CD4-positive, alpha-beta T cell treated with Interferon alpha-2 for 1 hour (primary cell): ENCODE measurements around the gene RHOF.
"Not testable (repeated sequence)": the region's sequence is repeated elsewhere in the genome, so short reads cannot be mapped to it uniquely, and the experiment has no call there.

ENCODE experiments used
- DNase-seq, 2 donors: peaks; one replicate each; pipeline ENCODE4 v3.0.0-alpha.2; 2020 to 2022

The RHOF gene

GRCh38 chr12:121791671-121792551, 1.6 kb downstream of the RHOF start:
- peak in 1 of 2 donors; percentile 66 for DNase-seq

GRCh38 chr12:121790785-121791184, 2.7 kb downstream of the RHOF start:
- not testable (repeated sequence) for DNase-seq

- peak; percentile 94 to 95 for DNase-seq
Observed at GRCh38 chr12:121789800-121790728, 3.4 kb downstream of the RHOF start.

GRCh38 chr12:121789233-121789781, 4.2 kb downstream of the RHOF start:
- DNase-seq = peak; percentile 54 to 61

- DNase-seq = no peak
Observed at GRCh38 chr12:121788176-121788818, 5.2 kb downstream of the RHOF start.

- peak in 1 of 2 donors; percentile 78 for DNase-seq
Observed at GRCh38 chr12:121787063-121788025, 6.1 kb downstream of the RHOF start.

GRCh38 chr12:121786440-121786825, 7.1 kb downstream of the RHOF start:
- DNase-seq = peak in 1 of 2 donors; percentile 47

- DNase-seq = no peak
Observed at GRCh38 chr12:121784460-121784859, 9.0 kb downstream of the RHOF start.

- DNase-seq = no peak
Observed at GRCh38 chr12:121783766-121784165, 9.7 kb downstream of the RHOF start.

- DNase-seq = peak; percentile 44 to 50
Observed at GRCh38 chr12:121781998-121782979, 11.2 kb downstream of the RHOF start.

GRCh38 chr12:121781484-121781997, 11.9 kb downstream of the RHOF start:
- DNase-seq = no peak

- no peak for DNase-seq
Observed at GRCh38 chr12:121780429-121780828, 13.1 kb downstream of the RHOF start.

GRCh38 chr12:121779422-121779895, 14.0 kb downstream of the RHOF start:
- DNase-seq = no peak

GRCh38 chr12:121778567-121779421, 14.7 kb downstream of the RHOF start:
- no peak for DNase-seq

GRCh38 chr12:121776190-121777098, 17.0 kb downstream of the RHOF start:
- DNase-seq = peak; percentile 86 to 89

GRCh38 chr12:121775501-121775900, 18.0 kb downstream of the RHOF start:
- no peak for DNase-seq

- no peak for DNase-seq
Observed at GRCh38 chr12:121774968-121775474, 18.5 kb downstream of the RHOF start.
